Fibroblast of skin of left quadriceps (primary cell): ENCODE results near the gene MDN1.
A peak's percentile ranks its signal among the peaks of the same experiment; 100 is the strongest.
"Not testable (repeated sequence)": the region's sequence is repeated elsewhere in the genome, so short reads cannot be mapped to it uniquely, and the experiment has no call there.

ENCODE experiments used
- DNase-seq, 2 experiments: peaks; one replicate each; pipeline ENCODE4 v3.0.0-alpha.2; 2013; ENCODE audit warnings: low read depth in 2 of 2

The MDN1 gene, protein sequence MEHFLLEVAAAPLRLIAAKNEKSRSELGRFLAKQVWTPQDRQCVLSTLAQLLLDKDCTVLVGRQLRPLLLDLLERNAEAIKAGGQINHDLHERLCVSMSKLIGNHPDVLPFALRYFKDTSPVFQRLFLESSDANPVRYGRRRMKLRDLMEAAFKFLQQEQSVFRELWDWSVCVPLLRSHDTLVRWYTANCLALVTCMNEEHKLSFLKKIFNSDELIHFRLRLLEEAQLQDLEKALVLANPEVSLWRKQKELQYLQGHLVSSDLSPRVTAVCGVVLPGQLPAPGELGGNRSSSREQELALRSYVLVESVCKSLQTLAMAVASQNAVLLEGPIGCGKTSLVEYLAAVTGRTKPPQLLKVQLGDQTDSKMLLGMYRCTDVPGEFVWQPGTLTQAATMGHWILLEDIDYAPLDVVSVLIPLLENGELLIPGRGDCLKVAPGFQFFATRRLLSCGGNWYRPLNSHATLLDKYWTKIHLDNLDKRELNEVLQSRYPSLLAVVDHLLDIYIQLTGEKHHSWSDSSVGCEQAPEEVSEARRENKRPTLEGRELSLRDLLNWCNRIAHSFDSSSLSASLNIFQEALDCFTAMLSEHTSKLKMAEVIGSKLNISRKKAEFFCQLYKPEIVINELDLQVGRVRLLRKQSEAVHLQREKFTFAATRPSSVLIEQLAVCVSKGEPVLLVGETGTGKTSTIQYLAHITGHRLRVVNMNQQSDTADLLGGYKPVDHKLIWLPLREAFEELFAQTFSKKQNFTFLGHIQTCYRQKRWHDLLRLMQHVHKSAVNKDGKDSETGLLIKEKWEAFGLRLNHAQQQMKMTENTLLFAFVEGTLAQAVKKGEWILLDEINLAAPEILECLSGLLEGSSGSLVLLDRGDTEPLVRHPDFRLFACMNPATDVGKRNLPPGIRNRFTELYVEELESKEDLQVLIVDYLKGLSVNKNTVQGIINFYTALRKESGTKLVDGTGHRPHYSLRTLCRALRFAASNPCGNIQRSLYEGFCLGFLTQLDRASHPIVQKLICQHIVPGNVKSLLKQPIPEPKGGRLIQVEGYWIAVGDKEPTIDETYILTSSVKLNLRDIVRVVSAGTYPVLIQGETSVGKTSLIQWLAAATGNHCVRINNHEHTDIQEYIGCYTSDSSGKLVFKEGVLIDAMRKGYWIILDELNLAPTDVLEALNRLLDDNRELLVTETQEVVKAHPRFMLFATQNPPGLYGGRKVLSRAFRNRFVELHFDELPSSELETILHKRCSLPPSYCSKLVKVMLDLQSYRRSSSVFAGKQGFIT (N-terminal part only)

DNA sequence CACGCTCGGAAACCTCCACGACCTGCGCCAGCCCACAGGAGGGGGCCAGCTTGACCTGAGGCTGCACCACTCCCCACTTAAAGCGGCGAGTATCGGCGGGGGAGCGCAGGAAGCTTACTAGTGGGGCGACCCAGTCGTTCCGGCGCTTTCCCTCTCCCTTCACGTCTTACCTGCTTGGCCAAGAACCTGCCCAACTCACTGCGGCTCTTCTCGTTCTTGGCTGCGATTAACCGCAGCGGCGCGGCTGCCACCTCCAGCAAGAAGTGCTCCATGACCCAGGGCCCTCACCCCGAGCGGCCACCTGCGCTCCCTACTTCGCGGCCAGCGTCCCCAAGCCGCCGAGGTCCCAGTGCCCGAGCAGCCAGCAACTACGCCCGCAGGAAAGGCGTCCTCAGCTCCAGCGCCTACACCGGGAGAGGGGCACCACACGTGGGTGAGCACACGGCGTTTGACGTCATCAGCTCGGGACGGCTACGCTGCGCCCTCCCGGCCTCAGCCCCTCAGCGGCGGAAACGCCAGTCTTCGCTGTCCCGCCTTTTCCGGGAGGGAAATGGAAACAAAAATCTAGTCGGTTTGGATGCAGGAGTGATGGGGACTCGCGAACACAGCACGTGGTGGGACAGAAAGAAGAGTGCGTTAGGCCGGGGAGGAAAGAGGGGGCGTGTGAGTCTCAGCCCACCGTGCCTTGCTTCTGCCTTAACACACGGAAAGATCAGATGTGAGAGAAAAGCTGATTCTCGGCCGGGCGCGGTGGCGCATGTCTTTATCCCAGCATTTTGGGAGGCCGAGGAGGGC, at the start of gene MDN1:
MDN1 (minus strand) TSS at position 459 of the 795 bp plus-strand sequence; CDS start at position 272, 187 bp downstream.
- DNase-seq: peak; percentile 81 to 85

DNA sequence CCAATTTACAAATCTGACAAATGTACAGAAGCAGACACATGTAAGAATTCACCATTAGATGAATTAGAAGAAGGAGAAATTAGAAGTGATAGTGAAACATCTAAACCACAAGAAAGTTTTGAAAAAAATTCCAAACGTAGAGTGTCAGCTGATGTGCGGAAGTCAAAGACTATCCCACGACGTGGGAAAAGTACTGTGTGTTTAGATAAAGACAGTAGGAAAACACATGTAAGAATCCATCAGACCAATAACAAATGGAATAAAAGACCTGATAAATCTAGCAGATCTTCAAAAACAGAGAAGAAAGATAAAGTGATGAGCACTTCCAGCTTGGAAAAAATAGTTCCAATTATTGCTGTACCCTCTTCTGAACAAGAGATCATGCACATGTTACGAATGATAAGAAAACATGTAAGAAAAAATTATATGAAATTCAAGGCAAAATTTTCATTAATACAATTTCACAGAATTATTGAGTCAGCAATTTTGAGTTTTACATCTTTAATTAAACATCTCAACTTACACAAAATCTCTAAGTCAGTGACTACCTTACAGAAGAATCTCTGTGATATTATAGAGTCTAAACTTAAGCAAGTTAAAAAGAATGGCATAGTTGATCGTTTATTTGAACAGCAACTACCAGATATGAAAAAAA, 46.6 kb upstream of the MDN1 start:
- DNase-seq: no peak

DNA sequence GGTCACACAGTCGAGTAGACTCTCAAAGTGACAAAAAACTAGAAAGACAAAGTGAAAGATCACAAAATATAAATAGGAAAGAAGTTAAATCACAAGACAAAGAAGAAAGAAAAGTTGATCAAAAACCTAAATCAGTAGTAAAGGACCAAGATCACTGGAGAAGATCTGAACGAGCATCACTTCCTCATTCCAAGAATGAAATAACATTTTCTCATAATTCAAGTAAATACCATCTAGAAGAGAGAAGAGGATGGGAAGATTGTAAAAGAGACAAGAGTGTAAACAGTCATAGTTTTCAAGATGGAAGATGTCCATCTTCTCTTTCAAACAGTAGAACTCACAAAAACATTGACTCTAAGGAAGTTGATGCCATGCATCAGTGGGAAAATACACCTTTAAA, 43.1 kb upstream of the MDN1 start:
- DNase-seq: no peak

DNA sequence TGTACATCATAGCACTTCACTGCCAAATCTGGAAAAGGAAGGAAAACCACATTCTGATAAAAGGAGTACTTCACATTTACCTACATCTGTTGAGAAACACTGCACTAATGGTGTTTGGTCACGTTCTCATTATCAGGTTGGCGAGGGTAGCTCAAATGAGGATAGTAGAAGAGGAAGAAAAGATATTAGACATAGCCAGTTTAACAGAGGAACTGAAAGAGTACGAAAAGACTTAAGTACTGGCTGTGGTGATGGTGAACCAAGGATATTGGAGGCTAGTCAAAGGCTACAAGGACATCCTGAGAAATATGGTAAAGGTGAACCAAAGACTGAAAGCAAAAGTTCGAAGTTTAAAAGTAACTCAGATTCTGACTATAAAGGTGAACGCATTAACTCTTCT, 42.7 kb upstream of the MDN1 start:
- DNase-seq: no peak

DNA sequence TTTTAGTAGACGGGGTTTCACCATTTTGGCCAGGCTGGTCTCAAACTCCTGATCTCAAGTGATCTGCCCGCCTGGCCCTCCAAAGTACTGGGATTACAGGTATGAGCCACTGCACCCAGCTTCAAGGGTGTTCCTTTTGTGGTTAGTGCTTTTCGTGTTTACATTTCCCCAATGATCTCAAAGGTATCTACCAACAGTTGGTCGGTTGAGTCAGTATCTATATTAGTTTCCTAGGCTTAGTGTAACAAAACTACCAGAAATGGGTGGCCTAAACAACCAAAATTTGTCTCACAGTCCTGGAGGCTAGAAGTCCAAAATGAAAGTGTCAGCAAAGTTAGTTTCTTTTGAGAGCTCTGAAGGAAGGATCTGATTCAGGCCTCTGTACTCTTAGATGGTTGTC, 40.1 kb upstream of the MDN1 start:
- no peak for DNase-seq

DNA sequence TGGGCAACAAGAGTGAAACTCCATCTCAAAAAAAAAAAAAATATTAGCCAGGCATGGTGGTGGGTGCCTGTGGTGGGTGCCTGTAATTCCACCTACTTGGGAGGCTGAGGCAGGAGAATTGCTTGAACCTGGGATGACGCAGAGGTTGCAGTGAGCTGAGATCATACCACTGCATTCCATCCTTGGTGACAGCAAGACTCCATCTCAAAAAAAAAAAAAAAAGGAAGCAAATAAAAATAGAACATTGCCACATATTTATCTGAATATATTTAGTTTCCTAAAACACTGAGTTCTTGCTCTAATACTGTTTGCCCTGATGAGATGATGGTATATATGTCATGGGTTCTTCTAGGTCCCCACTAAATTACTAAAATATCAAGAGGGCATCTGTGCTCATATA, 38.4 kb upstream of the MDN1 start:
- no peak for DNase-seq

DNA sequence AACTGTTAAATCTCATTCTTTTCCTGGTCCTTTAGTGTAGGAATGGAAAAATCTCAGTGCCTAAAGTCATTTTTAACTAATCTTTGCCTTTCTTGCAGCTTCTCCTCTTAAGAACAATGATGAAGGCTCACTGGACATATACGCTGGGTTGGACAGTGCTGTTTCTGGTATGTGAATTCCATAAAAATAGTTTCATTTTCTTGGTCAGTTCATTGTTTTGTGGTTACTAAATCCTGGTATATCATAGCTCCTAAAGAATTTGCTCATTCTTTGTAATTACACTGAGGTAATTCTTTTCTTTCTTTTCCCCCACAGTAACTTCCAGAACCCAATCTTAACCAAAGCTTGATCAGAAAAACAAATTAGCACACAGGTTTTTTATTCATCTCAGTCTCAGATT, 33.5 kb upstream of the MDN1 start:
- DNase-seq: peak in 1 of 2 experiments; percentile 6

DNA sequence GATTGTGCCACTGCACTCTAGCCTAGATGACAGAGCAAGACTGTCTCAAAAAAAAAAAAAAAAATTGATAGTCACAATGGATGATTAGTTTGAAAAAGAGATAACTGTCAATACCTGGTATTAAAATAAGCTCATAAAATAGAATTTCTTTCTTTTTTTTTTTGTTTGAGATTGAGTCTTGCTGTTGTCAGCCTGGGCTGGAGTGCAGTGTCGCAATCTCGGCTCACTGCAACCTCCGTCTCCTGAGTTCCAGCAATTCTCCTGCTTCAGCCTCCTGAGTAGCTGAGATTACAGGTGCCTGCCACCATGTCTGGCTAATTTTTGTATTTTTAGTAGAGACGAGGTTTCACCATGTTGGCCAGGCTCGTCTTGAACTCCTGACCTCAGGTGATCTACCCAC, 27.9 kb upstream of the MDN1 start:
- DNase-seq: not testable (repeated sequence)

DNA sequence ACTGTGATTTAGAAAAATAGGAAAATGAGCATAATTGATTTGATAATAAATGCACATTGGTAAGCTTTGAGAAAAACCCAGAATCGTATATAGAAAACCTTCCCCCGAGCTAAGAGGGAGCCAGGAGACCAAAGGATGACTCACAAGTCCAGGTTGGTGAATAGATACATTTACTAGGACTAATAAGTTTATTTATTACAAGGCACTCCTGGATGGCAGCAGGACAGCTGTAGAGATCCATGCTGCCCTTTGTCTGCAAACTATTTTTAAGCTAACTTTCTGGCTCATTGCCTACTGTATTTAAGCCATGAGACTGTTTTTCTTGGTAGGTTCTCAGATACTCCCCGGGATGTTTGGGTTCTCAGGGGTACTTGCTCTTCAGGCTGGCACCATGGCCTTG, 23.5 kb upstream of the MDN1 start:
- no peak for DNase-seq

DNA sequence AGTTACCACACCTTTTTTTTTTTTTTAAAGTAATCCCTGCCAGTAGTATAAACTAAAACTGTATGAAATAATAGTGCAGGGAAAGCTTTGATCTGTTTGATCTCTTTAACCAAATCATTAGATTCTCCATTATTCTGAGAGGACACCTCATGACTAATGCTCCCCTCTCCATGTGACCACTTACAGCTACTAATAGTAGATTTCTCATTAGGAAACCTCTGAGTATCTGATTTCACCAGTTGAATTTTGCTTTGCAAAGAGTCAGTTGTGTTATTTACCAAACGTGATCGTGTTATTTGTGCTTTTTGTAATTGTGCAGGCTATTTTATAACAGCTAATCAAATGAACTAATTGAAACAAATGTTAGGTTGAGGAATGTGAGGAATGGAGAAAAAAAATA, 22.6 kb upstream of the MDN1 start:
- no peak for DNase-seq

DNA sequence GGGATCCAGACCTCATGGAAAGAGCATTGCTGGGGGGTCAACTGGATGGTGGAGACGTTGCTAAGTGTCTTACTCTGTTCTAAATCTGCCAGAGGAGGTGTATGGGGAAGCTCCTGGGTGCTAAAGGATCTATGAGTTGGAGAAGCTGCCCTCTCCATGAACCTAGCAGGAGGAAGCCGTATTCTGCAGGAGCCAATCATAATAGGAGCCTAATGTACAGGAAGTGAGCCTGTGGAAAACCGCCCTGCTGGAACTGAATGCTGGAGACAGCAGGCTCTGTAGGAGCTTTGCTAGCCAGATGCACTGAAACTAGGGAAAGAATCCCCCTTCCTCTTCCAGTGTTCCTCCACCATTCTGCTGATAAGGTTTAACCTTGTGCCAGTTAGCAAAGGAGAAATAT, 20.9 kb upstream of the MDN1 start:
- no peak for DNase-seq

DNA sequence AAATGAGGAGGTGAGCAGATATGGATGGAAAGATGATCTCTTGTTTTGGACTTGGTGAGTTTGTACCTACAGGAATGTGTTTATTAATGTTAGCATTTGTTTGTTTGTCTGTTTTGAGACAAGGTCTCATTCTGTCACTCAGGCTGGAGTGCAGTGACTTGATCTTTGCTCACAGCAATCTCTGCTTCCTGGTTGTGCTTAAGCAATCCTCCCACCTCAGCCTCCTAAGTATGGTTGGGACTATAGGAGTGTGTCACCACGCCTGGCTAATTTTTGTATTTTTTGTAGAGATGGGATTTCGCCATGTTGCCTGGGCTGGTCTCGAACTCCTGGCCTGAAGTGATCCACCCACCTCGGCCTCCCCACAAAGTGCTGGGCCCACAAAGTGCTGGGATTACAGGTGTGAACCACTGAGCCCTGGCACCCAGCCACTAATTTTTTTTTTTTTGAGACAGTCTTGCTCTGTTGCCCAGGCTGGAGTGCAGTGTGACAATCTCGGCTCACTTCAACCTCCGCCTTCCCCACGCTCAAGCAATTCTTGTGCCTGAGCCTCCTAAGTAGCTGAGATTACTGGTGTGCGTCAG, 17.1 kb upstream of the MDN1 start:
- DNase-seq: no peak

DNA sequence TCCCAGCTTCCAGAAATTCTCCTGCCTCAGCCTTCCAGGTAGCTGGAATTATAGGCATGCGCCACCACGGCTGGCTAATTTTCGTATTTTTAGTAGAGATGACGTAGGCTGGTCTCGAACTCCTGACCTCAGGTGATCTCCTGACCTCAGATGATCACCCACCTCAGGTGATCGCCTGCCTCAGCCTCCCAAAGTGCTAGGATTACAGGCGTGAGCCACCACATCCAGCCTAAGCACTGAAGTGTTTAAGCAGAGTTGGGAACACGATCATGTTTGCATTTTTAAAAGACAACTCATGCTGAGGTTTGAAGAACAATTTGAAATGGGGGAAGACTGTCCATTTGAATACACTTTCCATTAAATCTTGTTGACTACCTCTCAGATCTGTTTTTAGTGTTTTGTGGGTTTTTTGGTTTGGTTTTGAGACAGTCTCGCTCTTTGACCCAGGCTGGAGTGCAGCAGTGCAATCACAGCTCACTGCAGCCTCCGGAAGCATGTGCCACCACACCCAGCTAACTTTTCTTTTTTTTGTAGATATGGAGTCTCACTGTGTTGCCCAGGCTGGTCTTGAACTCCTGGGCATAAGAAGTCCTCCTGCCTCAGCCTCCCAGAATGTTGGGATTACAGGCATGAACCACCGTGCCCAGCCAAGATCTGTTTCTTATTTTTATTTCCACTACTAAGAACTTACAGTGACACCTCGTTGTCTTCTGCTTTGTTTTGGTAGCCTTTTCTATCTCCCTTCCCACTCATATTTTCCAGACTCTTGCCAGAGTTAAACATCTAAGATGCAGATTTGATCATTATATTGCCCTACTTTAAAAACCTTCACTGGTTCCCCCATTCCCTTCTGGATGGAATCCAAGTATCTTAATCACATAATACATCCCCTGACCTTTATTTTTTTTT, 15.5 kb upstream of the MDN1 start:
- DNase-seq: no peak

DNA sequence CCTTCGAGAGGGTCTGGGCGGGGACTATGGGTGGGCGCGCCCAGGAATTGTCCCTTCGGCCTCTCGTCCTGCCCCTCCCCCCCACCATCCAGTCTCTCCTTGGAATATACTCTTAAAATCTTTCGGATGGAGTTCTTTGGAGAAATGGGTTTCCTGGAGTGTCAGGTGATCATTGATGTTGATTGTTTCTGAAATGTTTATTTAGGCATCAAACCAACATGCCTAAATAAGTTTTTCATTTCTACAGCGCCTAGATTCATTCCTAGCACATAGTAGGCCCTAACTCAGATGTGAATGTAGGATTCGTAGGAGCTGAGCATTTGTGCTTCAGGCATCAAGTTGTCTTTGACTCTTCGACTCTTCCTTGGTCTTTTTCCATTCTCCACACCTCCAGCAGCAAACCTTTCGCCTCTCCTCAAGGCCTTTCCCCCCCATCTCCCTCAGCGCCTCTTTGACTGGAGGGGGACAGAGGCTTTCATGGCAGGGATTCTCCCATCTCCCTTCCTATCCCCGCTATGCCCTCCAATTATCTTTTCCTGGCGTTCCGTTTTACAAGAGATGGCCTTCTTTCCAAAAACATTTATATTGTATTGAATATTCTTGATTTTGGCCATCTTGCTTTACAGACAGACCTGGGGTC, 10.7 kb upstream of the MDN1 start:
- no peak for DNase-seq

DNA sequence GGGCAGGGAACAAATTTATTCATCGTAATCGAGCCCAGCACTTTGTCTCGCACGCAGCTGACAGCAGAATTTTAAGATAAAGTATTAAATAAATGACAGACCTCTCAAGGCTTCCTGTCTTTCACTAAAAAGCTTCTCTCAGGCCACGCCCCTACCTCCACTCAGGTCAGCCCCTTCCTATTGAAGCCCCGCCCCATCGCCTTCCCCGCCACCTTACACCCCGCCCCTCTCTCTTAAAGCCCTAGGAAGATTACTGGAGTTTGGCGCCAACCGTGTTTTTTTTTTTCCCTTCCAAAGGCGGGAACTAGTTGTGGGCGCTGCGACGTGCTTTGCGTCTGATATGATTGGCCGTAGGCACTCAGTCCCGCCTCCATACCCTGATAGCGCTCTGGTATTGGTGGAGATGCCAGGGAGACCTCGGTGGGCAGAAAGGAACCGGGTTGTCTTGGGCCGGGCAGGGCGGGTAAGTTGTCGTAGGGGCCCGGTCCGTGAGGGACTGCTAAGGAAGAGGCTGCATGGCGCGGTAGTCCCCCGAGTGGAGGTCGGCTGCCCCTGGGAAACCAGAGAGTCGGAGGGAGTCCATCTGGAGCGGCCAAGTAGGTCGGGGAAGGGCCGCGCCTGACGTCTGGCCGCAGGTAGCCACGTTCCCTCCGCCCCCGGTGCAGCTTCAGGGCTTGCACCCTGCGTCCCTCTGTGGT, 10.0 kb upstream of the MDN1 start, which contains the start of gene CASP8AP2:
CASP8AP2 (plus strand) TSS at position 409 of the 698 bp plus-strand sequence.
- DNase-seq: peak; percentile 98

DNA sequence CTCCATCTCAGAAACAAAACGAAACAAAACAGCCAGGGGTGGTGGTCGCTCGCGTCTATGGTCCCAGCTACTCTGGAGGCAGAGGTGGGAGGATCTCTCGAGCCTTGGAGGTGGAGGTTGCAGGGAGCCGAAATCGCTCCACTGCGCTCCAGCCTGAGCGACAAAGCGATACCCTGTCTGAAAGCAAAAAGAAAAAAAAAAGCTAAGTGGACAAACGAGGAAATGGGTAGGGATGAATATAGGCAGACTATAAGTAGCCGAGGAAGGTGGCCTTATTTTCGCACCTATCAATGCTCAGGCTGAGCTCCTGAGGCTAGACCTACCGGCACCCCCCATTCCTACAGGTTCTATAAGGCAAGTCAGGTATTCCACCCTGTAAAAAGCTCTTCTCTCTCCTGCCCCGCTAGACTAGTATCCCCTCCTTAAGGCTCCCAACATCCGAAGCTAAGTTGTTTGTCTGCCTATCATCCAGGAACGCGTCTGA, 9.4 kb upstream of the MDN1 start:
- no peak for DNase-seq

DNA sequence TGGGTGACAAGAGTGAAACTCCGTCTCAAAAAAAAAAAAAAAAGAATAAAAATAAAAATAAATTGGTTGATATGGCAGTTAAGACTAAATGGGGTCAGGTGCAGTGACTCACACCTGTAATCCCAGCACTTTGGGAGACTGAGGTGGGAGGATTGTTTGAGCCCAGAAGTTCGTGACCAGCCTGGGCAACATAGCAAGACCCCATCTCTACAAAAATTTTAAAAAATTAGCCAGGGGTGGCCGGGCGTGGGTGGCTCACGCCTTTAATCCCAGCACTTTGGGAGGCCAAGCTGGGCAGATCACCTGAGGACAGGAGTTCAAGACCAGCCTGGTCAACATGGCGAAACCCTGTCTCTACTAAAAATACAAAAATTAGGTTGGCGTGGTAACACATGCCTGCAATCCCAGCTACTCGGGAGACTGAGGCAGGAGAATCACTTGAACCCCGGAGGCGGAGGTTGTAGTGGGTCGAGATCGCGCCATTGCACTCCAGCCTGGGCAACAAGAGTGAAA, 8.9 kb upstream of the MDN1 start:
- DNase-seq: not testable (repeated sequence)
